A549 treated with AZD9567 at 1 μM for 4 hours (cell line): Measurements from ENCODE around the gene POLR3F. TPM values are rescaled to one million over a fixed set of nuclear protein-coding genes. Genes with fewer than 3 reads are reported as not detected.

Experiments
- total RNA-seq: library from RNA; stranded (reverse); fragments of 200-300 nt; extraction: Qiagen RNA extraction; gene quantifications from 5 replicates; pipeline ENCODE4 v1.2.3, GENCODE V29; 2022; ENCODE audit not compliant: insufficient read depth

POLR3F gene, protein sequence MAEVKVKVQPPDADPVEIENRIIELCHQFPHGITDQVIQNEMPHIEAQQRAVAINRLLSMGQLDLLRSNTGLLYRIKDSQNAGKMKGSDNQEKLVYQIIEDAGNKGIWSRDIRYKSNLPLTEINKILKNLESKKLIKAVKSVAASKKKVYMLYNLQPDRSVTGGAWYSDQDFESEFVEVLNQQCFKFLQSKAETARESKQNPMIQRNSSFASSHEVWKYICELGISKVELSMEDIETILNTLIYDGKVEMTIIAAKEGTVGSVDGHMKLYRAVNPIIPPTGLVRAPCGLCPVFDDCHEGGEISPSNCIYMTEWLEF
- 14.5 to 30.3 TPM (median 16.2 TPM) in 5 replicates for total RNA-seq

GRCh38 chr20:18466894-18467730 lies at the start of gene POLR3F, which contains the start of gene DZANK1:
Gene POLR3F (plus strand): TSS chr20:18467390. CDS start chr20:18467507, 117 bp downstream.
Gene DZANK1 (minus strand): TSS chr20:18467030. CDS start chr20:18465358, 1,672 bp downstream.

GRCh38 chr20:18496740-18497592 lies 29.8 kb downstream of the POLR3F start, which contains the start of gene RBBP9:
Gene RBBP9 (minus strand): TSS chr20:18497225. CDS start chr20:18497167, 58 bp downstream.

GRCh38 chr20:18507218-18508191 lies 40.3 kb downstream of the POLR3F start, which contains the start of gene SEC23B:
Gene SEC23B (plus strand): TSS chr20:18507940. CDS start chr20:18510836, 2,896 bp downstream.

Other genes with a start within 250 kb of the POLR3F start
- gene ZNF133, start 178.9 kb upstream of the POLR3F start, total RNA-seq, result 4.2 to 12.9 TPM (median 11.5 TPM) in 5 replicates
- 2.8 to 6.3 TPM (median 3.1 TPM) in 5 replicates for gene DZANK1, start 360 bp upstream of the POLR3F start, total RNA-seq
- gene RBBP9, start 29.8 kb downstream of the POLR3F start, total RNA-seq, result 11.5 to 14.5 TPM (median 13.4 TPM) in 5 replicates
- 53.7 to 59.9 TPM (median 55.2 TPM) in 5 replicates for gene SEC23B, start 40.5 kb downstream of the POLR3F start, total RNA-seq
- gene SMIM26, start 100.0 kb downstream of the POLR3F start, total RNA-seq, result 119 to 136 TPM (median 125 TPM) in 5 replicates
- gene DTD1, start 120.7 kb downstream of the POLR3F start, total RNA-seq, result 73.6 to 78.9 TPM (median 78.1 TPM) in 5 replicates